ENCODE measurements around the gene RSRC1.
"Not testable (repeated sequence)": the region's sequence is repeated elsewhere in the genome, so short reads cannot be mapped to it uniquely, and the experiment has no call there.

The RSRC1 gene

DNA sequence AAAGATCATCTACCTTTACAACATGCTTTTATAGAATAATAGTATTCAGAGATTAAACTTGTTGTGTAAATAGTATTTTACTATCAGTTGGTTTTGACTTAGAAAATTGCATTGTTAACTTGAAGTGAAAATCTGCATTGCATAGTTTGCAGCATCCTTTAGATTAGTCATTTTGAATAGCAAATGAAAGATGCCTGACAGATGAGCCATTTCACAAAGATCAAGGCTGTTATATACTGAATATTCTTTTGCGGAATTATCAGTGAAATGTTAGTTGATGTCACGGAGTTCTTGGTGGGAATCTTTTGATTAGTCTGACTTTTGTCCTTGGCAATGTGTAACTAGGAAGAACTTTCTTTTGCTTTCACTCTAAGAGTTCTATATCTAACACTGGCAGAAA, 24.5 kb downstream of the RSRC1 start:
- no peak for DNase-seq

DNA sequence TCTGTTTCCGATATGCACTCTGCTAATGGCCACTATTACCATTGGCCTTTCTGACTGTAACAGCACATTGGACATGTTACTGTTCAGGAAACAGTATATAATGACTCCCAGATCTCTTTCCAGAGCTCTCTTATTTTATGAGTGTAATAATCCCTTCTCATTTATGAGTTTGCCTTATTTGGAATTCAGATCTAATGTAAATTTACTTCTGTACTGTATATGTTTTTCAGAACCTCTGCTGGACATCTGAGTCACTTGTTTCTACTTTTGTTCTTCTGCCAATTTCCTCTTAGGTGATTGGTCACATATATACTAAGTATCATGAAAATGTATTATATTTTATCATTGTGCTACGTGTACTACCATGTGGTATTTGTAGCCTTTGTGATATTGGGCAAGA, 30.5 kb downstream of the RSRC1 start:
- no peak for DNase-seq

DNA sequence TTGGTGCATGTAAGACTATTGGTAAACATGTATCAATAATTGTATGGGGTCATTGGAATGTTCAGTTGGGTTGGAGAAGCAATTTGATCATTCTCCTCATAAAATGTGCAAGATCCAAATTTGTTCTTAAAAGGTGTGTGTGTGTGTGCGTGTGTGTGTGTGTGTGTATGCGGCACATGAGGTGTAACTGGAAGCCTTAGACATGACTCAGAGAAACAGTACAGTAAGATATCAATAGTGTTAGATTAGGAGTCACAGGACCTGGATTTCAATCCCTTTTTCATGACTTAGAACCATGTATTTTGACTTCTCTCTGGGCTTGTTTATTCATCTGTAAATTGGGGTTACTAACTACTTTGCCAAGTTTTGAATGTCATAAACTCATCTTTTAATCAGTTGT, 38.3 kb downstream of the RSRC1 start:
- no peak for DNase-seq

DNA sequence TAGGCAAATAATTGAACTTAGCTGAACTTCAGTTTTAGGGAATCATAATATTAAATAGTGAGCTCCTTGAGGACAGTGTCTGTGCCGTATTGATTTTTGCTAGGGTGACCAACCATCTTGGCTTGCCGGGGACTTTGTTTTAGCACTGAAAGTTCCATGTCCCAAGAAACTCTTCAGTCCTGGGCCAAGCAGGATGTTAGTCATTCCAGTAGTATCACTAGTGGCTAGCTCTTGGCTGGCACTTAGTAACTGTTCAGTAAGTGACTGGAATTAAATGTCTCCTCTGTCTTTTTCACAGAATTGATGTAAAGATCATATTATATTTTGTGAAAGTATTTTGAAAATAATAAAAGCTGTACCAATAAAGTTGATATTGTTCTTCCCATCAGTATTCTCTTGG, 42.3 kb downstream of the RSRC1 start:
- DNase-seq: no peak

DNA sequence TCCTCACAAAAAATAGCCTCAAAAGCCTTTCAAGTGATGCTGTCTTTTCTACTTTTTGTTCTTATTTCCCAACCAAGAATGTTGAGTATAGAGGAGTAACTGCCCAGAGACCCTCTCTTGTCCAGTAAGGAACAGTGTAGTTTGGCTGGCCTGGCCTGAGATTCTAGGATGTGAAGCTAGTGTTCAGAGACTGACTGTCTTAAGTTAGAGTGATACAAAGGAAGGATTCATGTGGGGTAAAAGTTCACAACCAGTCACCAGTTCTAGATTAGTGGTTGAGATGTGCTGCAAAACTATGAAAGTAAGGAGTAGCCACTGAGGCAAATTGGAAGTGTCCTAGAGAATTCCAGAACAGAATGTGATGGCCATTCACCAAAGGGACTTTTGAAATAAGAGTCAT, 49.1 kb downstream of the RSRC1 start:
- no peak for DNase-seq

DNA sequence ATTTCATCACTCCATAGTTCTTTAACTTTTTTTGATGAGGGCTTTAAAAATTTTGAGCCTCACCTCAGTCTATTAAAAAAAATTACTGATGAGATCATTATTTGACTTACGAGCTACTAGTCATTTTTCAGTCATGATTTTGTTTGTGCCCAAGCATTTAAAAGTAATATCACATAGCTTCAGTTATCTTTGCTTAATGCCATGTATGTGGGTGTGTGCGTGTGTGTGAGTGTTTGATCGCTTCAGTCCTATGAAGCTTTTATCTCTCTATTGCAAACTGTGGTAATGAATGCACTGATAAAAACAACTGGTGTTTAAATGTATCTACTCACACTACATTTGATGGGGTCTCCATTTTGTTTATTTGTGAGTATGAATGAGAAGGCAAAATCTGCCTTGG, 49.8 kb downstream of the RSRC1 start:
- DNase-seq: no peak

DNA sequence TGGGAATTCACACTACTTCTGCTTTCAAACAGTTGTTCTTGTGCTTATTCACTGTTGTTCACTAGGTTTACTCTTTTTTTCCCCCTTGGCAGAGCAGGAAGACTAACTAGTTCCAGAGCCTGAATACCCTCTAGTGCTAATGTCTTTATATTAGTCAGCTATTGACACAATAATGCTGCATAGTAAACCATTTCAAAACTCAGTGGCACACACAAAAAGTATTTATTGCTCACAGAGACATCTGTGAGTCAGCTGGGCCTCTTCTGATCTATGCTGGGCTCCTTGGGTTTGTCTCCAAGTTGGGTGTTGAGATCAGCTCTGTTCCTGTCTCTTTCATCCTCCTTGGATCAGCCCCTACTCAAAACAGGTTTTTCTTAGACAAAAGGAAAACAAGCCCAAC, 51.1 kb downstream of the RSRC1 start:
- DNase-seq: no peak

DNA sequence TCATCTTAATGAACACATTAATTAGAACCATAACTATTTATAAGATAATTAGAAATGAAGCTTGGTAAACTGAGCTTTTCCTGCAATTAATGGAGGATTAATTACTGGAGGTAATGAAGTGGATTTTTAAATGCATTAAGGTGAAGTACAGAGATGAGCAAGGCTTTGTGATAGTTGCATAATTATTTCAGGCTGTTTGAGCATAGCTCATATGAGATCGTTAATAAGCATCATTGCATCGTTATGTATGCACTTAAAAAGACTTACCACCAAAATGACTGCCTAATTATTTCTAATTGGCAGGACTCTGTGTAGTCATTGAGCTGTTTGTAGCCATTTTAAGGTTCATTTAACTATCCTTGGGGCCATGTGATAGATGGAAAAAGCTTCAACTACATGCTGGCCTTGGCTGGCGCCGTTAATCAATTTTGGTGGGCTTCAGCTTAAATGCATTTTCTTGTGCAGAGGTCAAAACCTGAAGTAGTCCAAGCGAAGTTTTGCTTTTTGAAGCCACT, 55.3 kb downstream of the RSRC1 start:
- DNase-seq: no peak

DNA sequence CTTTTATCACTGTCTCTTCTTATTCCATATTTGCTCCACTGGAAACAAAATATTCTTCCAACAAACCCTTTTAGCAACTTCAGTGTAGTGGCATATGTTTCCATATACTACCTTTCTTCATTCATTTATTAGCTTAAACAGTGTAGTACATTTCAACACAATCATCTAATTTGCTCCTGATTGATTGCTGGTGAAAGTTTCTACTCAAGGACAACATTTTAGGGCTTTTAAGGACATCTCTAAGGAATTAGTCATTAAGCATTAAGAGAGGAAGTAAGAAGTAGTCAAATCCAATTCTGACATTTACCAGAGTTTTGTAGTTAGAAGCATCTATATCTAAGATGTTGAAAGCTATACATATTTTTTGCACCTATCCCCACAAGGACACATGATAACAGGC, 55.8 kb downstream of the RSRC1 start:
- DNase-seq: no peak

DNA sequence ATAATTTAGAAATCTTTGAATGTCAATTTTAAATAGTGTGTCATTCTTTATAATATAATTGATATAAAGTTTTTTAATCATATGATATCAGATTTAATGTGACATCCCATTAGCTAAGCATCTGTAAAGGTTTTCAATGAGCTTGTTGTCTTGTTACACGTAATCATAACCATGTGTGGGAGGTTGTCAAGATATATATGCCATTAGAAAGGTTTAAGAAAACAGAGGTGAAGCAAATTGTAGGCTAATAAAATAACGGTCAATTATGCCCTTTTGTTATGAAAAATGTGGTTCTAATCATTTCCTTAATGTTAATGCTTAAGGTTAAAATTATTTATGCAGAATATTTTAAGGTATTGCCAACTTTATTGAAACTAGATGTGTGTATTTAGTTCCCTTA, 56.3 kb downstream of the RSRC1 start:
- DNase-seq: no peak

DNA sequence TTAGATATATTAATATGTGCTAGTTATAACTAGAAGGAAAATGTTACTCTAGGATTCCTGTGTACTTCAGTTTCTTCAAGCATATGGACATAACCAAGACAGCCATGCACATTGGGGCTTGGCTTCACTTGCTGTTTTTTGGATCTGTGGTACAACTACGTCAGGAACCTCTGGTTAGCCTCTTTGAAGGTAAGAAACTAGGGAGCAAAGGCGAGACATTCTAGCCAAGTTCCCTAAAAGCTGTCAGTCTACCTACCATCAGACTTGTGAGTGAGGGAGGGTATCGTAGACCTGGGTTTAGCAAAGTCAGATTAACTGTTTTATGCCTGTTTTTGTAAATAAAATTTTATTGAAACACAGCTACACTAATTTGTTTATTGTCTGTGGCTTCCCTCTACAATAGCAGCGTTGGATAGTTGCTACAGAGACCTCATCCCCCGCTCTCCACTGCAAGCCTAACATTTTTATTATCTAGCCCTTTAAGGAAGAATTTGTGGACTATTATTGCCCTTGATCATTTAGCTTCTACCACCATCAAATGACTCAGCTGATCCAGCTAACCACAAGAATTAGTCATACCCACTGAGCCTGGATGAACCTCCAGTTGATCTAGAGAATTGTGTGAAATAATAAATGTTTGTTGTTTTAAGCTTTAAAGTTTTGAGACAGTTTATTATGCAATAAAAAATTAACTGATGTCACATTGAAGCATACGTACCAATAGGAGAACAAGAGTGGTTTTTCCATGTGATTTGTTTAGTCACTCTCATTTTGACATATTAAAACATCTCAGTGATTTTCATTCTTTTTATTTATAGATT, 58.1 kb downstream of the RSRC1 start:
- DNase-seq: no peak

DNA sequence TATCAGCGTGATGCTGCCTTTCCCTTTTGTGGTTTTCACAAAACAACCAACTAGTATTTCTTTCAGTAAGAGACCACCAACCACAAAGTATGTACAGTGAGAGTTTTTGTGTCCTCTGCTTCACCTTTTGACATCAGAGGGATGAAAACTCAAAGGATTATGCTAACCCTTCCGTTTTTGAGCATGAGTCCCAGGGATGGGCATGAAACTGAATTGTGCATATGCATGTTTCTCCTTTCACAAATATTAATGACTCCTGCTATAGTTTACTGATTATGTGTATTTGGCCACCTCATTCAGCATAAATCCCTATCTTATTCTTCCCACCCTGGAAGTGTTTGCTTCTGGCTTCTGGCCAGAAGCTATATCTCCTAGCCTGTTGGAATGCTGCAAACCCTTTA, 59.2 kb downstream of the RSRC1 start:
- no peak for DNase-seq

DNA sequence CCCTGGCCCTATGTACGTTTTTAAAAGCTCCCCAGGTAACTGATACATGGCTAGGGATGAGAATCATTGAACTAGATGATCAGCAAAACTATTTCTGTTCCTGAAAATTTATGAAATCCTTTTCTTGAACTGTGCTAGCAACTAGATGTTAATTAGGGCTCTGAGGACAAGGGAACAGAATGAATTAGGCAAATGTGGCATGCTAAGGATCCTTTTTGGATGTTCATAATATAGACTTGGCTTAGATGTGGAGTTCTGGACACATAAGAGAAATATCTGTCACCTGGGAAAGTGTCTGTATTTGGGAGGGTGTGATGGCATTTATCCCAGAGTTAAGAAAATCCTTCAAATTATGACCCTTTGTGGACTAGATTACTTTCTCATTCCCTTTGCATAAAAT, 71.2 kb downstream of the RSRC1 start:
- no peak for DNase-seq

DNA sequence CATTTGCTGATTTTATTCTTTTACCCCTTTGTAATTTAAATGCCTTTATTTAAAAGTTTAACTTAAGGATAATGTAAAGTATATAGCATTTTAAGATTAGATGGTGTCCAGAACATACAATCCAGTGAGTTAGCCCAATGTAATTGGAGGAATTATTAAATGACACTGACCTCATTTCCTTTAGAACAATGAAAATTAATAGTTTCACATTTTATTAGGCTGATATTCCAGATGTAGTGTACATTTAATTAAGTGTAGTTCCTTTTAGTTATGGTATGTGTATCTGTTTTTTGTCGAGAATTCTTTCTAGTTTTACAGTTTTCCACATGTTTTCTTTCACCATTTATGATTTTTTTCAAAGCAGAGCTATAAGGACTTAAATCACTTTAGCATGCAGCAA, 75.8 kb downstream of the RSRC1 start:
- no peak for DNase-seq

DNA sequence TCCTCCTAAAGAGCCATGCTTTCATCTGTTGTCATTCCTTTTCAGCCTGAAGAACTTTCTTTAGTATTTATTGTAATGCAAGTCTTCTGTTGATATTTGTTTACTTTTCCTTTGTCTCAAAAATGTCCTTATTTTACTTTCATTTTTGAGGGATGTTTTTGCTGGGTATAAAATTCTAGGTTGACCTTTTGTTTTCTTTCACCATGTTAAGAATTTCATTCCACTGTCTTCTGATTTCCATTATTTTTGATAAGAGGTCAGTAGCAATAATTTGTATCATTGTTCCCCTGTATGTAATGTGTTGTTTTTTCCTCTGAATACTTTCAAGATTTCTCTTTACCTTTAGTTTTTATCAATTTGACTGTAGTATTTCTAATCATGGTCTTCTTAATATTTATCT, 91.1 kb downstream of the RSRC1 start:
- DNase-seq: no peak

DNA sequence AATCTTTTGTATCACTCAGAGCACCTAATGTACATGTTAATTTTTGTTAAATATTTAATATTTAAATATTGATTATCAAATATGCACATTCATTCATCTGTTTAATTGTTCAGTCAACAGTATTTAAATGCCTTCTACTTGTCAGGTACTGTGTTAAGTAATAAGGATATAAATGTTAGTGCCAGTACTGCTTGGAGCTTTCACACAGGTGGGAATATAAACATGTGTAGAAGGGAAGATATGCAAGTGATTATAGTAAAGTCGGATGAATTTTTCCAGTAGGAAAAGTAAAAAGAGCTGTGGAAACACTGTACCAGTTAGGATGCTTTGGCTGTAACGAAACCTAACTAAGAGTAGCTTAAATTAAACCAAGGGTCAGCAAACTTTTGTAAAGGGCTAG, 95.4 kb downstream of the RSRC1 start:
- DNase-seq: no peak

DNA sequence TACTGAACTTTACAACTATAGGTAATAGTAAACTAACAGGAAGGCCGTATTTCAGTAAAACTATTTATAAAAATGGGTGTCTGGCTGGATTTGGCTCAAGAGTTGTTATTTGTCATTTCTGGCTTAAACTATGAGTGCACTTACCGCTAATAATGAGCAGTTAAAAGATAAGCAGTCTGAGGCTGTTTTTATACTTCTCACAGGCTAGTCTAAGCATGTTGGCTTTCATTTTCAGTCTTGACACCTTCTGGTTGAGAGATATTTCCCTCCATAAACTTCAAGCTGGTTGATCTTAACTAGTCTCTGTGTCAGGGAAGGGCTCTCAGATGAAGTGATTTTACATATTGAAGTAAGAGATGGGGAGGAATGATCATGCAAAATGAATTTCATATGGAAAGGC, 96.1 kb downstream of the RSRC1 start:
- no peak for DNase-seq

DNA sequence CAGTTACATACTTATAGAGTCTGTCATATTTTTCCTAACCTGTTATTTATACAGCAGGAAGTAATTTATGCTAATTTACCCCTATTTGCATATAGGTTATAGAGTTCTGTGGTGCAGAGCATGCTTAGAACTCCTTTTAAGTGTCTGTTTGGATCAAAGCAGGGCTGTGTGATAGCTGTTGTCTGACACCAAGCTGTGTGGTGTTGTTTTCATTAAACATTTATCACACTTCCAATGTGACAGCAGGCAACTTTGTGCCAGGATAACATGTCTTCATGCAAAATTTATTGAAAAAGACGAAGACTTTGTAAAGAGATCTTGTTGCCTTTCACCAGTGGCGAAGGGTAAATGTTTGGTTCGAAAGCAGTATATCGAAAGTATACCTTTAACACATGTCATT, 100.2 kb downstream of the RSRC1 start:
- DNase-seq: no peak

DNA sequence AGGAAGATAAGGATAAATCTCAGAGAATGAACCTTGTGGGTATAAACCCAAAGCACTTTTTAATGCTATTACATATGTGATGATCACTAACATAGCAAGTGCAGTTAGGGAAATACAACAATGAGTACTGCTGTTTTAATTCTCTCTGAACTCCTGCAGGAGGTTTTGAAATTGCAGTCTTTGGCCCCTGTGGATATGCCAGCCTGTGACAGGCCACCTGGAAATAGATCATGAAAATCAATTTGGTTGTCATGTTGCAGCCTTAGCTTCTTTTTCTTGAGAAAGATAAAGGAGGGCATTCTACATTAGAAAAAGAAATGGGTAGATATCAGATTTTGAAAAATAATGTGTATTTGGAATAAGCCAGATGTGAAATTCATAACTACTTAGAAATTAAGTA, 103.6 kb downstream of the RSRC1 start:
- DNase-seq: no peak

DNA sequence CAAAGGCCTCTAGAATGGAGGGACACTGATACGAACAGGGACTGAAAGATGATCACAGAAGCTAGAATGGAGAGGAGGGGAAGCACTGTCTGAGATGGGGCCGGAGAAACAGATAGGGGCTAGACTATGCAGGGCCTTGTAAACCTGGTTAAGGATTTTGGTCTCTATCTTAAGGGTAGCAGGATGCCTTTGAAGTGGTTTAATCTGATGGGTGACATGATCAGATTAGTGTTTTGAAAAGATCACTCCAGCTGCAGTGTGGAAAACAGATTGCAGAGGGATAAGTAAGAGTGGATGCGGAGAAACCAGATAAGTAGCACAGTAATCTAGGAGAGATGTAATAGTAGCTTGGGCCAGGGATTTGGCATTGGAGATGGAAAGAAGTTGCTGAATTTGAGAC, 108.1 kb downstream of the RSRC1 start:
- DNase-seq: no peak

DNA sequence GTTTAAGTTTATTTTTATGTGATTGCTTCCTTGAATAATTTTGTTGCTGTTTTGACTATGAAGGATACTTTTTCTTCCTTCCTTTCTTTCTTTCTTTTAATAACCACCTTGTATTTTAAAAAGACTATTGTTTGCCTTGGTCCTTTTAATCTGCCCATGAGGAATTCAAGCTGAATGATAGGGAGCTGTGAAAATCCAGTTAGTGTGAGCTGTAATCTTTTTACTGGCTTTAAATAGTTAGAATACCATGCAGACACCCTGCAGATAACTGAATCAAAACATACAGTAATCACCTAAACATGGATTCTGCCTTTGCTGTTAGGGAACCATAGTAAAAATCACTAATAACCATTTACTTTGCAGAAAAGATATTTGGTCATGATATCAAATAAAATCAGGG, 110.7 kb downstream of the RSRC1 start:
- DNase-seq: no peak

DNA sequence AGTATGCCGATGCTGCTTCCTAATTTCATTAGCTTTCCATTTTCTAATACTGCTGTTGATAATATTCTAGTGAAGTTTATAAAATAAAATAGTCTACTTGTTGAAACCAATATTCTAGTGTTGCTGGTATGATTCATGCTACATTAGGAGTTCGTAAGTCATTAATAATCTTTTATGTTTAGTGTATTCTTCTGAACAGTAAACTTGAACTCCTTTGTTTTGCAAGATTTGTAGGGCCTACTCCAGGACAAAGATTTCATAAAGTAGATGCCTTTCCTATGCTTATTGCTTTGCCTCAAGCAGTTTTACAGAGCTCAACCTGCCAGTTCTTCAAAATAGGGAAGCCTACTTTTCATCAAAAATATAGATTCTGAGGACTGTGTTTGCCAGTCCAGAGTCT, 111.5 kb downstream of the RSRC1 start:
- DNase-seq: no peak

DNA sequence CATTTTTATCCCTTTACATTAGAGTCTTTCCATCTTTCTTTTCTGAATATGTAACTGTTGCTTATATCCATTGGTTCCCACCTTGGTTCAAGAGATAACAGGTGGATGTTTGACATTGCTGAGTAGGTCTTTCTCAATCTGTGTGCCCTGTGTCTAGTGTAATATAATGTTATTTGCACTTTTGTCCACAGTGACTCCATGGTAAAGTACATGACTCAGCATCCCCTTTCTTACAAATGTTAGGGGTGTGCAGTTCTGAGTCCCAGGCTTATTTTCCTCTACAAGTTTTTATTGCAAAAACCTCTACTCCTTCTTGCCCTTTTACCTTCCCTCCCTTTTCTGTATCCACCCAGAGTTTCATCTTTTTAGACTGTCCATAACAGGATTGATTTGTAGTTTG, 116.5 kb downstream of the RSRC1 start:
- DNase-seq: no peak

DNA sequence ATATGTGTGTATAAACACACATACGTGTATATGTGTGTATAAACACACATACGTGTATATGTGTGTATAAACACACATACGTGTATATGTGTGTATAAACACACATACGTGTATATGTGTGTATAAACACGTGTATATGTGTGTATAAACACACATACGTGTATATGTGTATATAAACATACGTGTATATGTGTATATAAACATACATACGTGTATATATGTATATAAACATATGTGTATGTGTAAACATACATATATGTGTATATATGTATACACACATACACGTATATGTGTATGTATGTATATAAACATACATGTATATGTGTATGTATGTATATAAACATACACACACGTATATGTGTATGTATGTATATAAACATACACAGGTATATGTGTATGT, 119.1 kb downstream of the RSRC1 start:
- not testable (repeated sequence) for DNase-seq

DNA sequence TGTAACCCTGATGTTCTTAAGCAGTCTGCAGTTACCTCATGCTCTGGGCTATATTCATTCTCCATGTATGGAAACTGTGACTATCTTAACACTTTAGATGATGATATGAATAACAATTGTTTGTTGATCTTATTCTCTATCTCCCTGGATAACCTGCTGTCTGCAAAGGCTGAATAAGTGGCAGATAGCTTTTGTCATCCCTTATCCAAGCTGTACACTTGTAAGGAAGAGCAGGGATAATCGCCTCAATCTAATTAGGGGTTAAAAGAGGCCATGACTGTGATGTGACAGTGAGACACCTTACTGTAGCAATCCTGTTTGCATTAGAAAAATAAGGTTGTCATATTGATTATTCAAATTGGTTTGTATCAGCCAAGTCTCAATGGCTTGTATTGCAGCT, 123.9 kb downstream of the RSRC1 start:
- DNase-seq: no peak
